GM21381 (cell line): ENCODE data around the gene TMA16.
A peak's percentile ranks its signal among the peaks of the same experiment; 100 is the strongest.
"Not testable (repeated sequence)": the region's sequence is repeated elsewhere in the genome, so short reads cannot be mapped to it uniquely, and the experiment has no call there.

Experiments used
- ATAC-seq: cut with Tn5 transposase; IDR thresholded peaks from one replicate; pipeline ENCODE4 v1.9.1; 2021; ENCODE audit warnings: mild to moderate bottlenecking, moderate library complexity; ENCODE audit not compliant: unreplicated experiment

Gene TMA16

GRCh38 chr4:163505374-163505773 is 10.9 kb downstream of the TMA16 start:
- ATAC-seq, result no peak

GRCh38 chr4:163515198-163515597 is 20.7 kb downstream of the TMA16 start:
- ATAC-seq, result no peak

GRCh38 chr4:163523791-163524365 is 29.4 kb downstream of the TMA16 start:
- no peak for ATAC-seq

- no peak for ATAC-seq
These were observed 31.5 kb downstream of the TMA16 start for GRCh38 chr4:163525982-163526381.

GRCh38 chr4:163527172-163527571 is 32.7 kb downstream of the TMA16 start:
- ATAC-seq, result no peak

- ATAC-seq, result no peak
These were observed 34.2 kb downstream of the TMA16 start for GRCh38 chr4:163528653-163529052.

GRCh38 chr4:163534056-163534455 is 39.6 kb downstream of the TMA16 start:
- no peak for ATAC-seq

GRCh38 chr4:163535657-163536056 is 41.2 kb downstream of the TMA16 start:
- ATAC-seq, result no peak

GRCh38 chr4:163536091-163536490 is 41.6 kb downstream of the TMA16 start:
- ATAC-seq, result no peak

- ATAC-seq, result no peak
These were observed 42.6 kb downstream of the TMA16 start for GRCh38 chr4:163537114-163537513.

- not testable (repeated sequence) for ATAC-seq
These were observed 44.3 kb downstream of the TMA16 start for GRCh38 chr4:163538820-163539219.

- no peak for ATAC-seq
These were observed 46.0 kb downstream of the TMA16 start for GRCh38 chr4:163540448-163540847.

GRCh38 chr4:163540977-163541376 is 46.5 kb downstream of the TMA16 start:
- no peak for ATAC-seq

GRCh38 chr4:163542275-163542674 is 47.8 kb downstream of the TMA16 start:
- ATAC-seq, result no peak

GRCh38 chr4:163544407-163545038 is 50.0 kb downstream of the TMA16 start:
- peak; percentile 82 for ATAC-seq

GRCh38 chr4:163548481-163549243 is 54.2 kb downstream of the TMA16 start:
- ATAC-seq, result peak; percentile 34

GRCh38 chr4:163550869-163551267 is 56.4 kb downstream of the TMA16 start:
- ATAC-seq, result no peak

- no peak for ATAC-seq
These were observed 58.7 kb downstream of the TMA16 start for GRCh38 chr4:163553146-163553545.

GRCh38 chr4:163554870-163555465 is 60.5 kb downstream of the TMA16 start:
- no peak for ATAC-seq

- ATAC-seq, result peak; percentile 34
These were observed 61.7 kb downstream of the TMA16 start for GRCh38 chr4:163556177-163556576.

GRCh38 chr4:163556650-163557391 is 62.3 kb downstream of the TMA16 start:
- ATAC-seq, result no peak
